ENCODE results near the gene ZNF3. TPM values are rescaled to one million over a fixed set of nuclear protein-coding genes. Genes with fewer than 3 reads are reported as not detected.

The ZNF3 gene
- total RNA-seq, 1 donor from 2014 or later: 56.0 TPM

GRCh38 chr7:100089458-100090196 lies 8.1 kb upstream of the ZNF3 start:
- peaks cover 21% of the 10 kb centered on the region for H4K20me1 ChIP-seq (ENCODE audit: low read depth)
- peak overlapping the region; percentile 90 for H3K9ac ChIP-seq
- no peaks in the 10 kb centered on the region for H3K9me3 Mint-ChIP-seq
- peak overlapping the region; percentile 81 for H3K4me2 ChIP-seq
- TF ChIP-seq EZH2 (IDR thresholded peaks at IDR 0.05) (no peak), EZH2phosphoT487 (IDR thresholded peaks at IDR 0.05) (no peak), CTCF (IDR thresholded peaks at IDR 0.05) (no peak)
- peaks cover 15% of the 10 kb centered on the region for H3K79me2 ChIP-seq (ENCODE audit: low read depth)
- H3K27ac Mint-ChIP-seq: peak overlapping the region; percentile 88
- peaks cover 26% of the 10 kb centered on the region for H3K36me3 Mint-ChIP-seq
- DNase-seq (ENCODE audit: low spot score): no peak
- H3K27me3 ChIP-seq: no peaks in the 10 kb centered on the region
- H3F3A ChIP-seq (ENCODE audit: low read depth): peaks cover 69% of the 10 kb centered on the region
- H3K36me3 ChIP-seq: peaks cover 6% of the 10 kb centered on the region
- H3K9me3 ChIP-seq (ENCODE audit: low read depth): no peaks in the 10 kb centered on the region
- peaks cover 7% of the 10 kb centered on the region for H3K27me3 Mint-ChIP-seq (ENCODE audit: insufficient read depth, low read depth)
- peaks cover 3% of the 10 kb centered on the region for H3K4me1 ChIP-seq
- peak overlapping the region; percentile 71 for H3K4me3 ChIP-seq
- H3K4me3 Mint-ChIP-seq: peak overlapping the region; percentile 96
- peaks cover 23% of the 10 kb centered on the region for H3K4me1 Mint-ChIP-seq
- no peak overlapping the region for H3K27ac ChIP-seq
- no peak overlapping the region for H2AFZ ChIP-seq (replicated peaks)

- Histone ChIP-seq H3K27me3 (no peaks in the 10 kb centered on the region), H3K9ac (peak within 1 kb of the TSS; percentile 90), H3K36me3 (no peaks in the 10 kb centered on the region), H3K79me2 (ENCODE audit: low read depth) (peaks cover 14% of the 10 kb centered on the region), H3F3A (ENCODE audit: low read depth) (peaks cover 61% of the 10 kb centered on the region), H3K4me1 (peaks cover 3% of the 10 kb centered on the region), H3K9me3 (ENCODE audit: low read depth) (no peaks in the 10 kb centered on the region), H3K4me2 (peak within 1 kb of the TSS; percentile 81), H3K27ac (peak within 1 kb of the TSS; percentile 28), H3K4me3 (peak within 1 kb of the TSS; percentile 71), H2AFZ (replicated peaks) (peak within 1 kb of the TSS; percentile 88), H4K20me1 (ENCODE audit: low read depth) (peaks cover 13% of the 10 kb centered on the region)
- Mint-ChIP-seq H3K9me3 (no peaks in the 10 kb centered on the region), H3K36me3 (peaks cover 24% of the 10 kb centered on the region), H3K4me3 (peak within 1 kb of the TSS; percentile 96), H3K27me3 (ENCODE audit: insufficient read depth, low read depth) (peaks cover 7% of the 10 kb centered on the region), H3K4me1 (peaks cover 23% of the 10 kb centered on the region), H3K27ac (peak within 1 kb of the TSS; percentile 88)
- peak; percentile 91 for DNase-seq (ENCODE audit: low spot score)
- TF ChIP-seq EZH2phosphoT487 (IDR thresholded peaks at IDR 0.05) (no peak), CTCF (IDR thresholded peaks at IDR 0.05) (no peak), EZH2 (IDR thresholded peaks at IDR 0.05) (no peak)
Observed at GRCh38 chr7:100088621-100089457, 7.3 kb upstream of the ZNF3 start, which contains the start of gene COPS6. COPS6 (plus strand) TSS chr7:100088969; CDS start chr7:100088991, 22 bp downstream.

- H3K9me3 Mint-ChIP-seq: no peaks in the 10 kb centered on the region
- Histone ChIP-seq H3K79me2 (ENCODE audit: low read depth) (peaks cover 14% of the 10 kb centered on the region), H4K20me1 (ENCODE audit: low read depth) (peaks cover 6% of the 10 kb centered on the region), H3K27me3 (no peaks in the 10 kb centered on the region), H3K36me3 (no peaks in the 10 kb centered on the region), H3K9ac (no peak overlapping the region), H3K27ac (no peak overlapping the region), H3F3A (ENCODE audit: low read depth) (peaks cover 59% of the 10 kb centered on the region), H3K9me3 (ENCODE audit: low read depth) (no peaks in the 10 kb centered on the region), H3K4me3 (peak overlapping the region; percentile 71), H2AFZ (replicated peaks) (peak overlapping the region; percentile 88), H3K4me2 (peak overlapping the region; percentile 81), H3K4me1 (peaks cover 3% of the 10 kb centered on the region)
- peaks cover 23% of the 10 kb centered on the region for H3K4me1 Mint-ChIP-seq
- peak overlapping the region; percentile 96 for H3K4me3 Mint-ChIP-seq
- H3K27ac Mint-ChIP-seq: peak overlapping the region; percentile 87
- peaks cover 7% of the 10 kb centered on the region for H3K27me3 Mint-ChIP-seq (ENCODE audit: insufficient read depth, low read depth)
- H3K36me3 Mint-ChIP-seq: peaks cover 21% of the 10 kb centered on the region
- TF ChIP-seq EZH2phosphoT487 (IDR thresholded peaks at IDR 0.05) (no peak), EZH2 (IDR thresholded peaks at IDR 0.05) (no peak), CTCF (IDR thresholded peaks at IDR 0.05) (no peak)
- DNase-seq (ENCODE audit: low spot score): no peak
Observed at GRCh38 chr7:100088095-100088620, 6.6 kb upstream of the ZNF3 start.
